Epithelial cell of esophagus (primary cell): Measurements from ENCODE around the gene CD1D.
"Not testable (repeated sequence)": the region's sequence is repeated elsewhere in the genome, so short reads cannot be mapped to it uniquely, and the experiment has no call there.

ENCODE experiments used
- DNase-seq: peaks from one replicate; pipeline ENCODE4 v3.0.0; 2010; ENCODE audit warnings: low read depth
- H3K4me3 ChIP-seq: 2 replicates; pipeline ENCODE4 v1.5.1; 2011; ENCODE audit warnings: mild to moderate bottlenecking, low read length, control low read depth
- TF ChIP-seq, protein P1 (sequence below): IDR thresholded peaks from 2 replicates; pipeline ENCODE4 v1.5.1; 2011; ENCODE audit warnings: low read depth, mild to moderate bottlenecking, low read length, control low read depth, inconsistent platforms; ENCODE audit not compliant: insufficient read depth; ENCODE audit errors: missing control alignments

CD1D gene

DNA sequence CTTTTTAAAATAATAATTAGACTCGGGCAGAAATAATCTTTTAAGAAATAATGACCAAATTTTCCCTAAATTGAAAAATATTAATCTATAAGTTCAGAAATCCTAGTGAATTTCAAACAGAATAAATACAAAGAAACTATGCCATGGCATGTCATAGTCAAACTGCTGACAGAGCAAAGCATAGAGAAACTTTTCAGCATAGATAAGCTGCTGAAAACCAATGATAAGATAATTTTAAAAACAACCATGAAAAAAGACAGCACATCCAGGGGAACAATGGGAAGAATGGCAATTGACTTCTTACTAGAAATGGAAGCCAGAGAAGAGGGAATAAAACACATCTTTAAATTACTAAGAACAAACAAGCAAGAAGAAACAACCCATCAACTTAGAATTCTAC is 19.8 kb downstream of the CD1D start:
- no peak for DNase-seq
- H3K4me3 ChIP-seq = no peak overlapping the region
- TF ChIP-seq, protein P1, sequence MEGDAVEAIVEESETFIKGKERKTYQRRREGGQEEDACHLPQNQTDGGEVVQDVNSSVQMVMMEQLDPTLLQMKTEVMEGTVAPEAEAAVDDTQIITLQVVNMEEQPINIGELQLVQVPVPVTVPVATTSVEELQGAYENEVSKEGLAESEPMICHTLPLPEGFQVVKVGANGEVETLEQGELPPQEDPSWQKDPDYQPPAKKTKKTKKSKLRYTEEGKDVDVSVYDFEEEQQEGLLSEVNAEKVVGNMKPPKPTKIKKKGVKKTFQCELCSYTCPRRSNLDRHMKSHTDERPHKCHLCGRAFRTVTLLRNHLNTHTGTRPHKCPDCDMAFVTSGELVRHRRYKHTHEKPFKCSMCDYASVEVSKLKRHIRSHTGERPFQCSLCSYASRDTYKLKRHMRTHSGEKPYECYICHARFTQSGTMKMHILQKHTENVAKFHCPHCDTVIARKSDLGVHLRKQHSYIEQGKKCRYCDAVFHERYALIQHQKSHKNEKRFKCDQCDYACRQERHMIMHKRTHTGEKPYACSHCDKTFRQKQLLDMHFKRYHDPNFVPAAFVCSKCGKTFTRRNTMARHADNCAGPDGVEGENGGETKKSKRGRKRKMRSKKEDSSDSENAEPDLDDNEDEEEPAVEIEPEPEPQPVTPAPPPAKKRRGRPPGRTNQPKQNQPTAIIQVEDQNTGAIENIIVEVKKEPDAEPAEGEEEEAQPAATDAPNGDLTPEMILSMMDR = no peak

DNA sequence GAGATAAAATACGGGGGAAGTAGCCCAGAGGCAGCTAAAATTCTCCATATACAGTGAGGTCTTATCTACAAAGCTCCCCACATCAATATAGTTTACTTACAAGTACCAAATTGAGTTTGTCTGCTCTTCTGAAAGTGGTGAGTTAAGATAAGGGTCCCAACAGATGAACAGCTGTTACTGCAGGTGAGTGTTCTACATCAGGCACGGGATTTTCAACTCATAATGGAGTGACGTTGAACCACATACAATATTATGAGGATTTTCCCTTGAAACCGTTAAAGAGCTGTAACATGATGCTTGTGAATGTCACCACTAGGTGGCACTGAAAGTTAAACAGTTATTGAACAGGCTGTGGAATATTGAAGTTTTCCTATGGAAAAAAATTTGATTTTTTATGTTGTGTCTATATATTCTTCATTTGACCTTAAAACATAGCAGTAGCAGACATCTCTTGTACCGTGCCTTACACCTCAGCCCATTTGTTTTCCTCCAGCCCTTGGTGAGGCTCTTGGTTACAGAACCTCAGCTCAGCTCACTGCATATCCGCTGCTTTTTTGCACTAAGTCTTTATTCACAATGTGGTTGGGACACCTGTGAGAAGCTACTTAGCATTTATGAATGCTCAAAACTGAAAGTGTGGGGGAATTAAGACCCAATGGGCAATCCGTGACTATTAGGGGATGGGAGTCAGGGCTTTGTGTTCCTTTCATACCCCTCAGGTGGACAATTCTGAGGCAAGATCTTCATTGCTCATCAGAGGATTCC is 23.2 kb downstream of the CD1D start:
- no peak overlapping the region for H3K4me3 ChIP-seq
- TF ChIP-seq, protein P1 = peak; percentile 72
- peak; percentile 72 for DNase-seq

DNA sequence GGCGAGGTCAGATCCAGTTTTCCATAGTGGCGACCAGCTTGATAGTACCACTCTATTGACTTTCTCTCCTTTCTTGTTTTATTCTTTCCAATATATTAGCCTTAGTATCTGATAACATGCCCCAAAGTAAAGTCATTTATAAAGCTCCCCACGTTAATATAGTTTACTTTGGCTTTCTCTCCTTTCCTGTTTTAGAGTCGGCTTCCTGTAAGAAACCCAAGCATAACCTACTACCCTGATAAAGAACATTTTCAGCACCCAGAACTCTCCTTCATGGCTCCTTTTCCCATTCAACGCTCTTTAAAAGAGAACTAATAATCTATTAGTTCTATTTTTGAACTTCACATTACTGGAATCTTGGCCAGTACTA is 23.7 kb downstream of the CD1D start:
- no peak for DNase-seq
- no peak overlapping the region for H3K4me3 ChIP-seq
- TF ChIP-seq, protein P1 = no peak

DNA sequence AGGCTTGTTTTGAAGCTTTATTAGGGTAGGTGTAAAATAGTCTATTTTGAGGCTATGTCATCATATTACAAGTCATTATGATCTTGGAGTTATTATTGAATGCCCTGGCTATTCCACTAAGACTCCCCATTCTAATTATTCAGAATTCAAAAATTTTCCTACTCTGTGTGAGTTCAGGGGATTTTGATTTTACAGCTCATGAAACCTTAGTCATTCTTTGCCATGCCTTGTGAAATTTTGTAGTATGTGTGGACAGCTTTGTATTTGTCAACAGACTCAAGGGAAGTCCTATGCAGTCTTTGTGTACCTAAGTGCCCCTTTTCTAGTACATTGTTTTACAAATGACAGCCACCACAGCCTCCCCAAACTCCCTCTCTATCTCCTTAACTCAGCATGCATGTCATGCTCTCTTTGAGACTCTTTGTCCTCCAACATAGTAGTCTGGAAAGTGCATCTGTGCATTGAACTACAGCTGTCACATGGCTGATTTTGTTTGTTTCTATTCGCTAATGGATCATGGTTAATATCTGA is 28.0 kb downstream of the CD1D start:
- TF ChIP-seq, protein P1 = no peak
- H3K4me3 ChIP-seq = no peak overlapping the region
- DNase-seq = no peak

DNA sequence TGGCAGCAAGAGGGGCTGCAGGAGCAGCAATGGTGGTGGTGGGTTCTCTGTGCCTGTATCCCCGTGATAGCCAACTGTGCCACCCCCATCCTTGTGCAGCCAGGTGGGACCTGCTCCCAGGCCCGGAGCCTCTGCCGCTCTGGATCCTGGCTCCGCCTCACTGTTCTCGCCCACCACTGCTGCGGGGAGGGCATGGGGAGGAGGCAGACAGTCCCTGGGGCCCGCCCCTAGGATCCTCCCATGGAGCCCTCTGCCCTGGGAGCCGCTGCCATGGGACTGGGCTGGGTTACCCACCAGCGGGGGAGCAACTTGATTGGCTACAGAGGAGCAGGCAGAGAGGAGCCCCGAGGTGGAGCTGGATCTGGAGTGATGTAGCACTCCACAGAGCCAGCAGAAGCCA is 31.6 kb downstream of the CD1D start:
- no peak for DNase-seq
- H3K4me3 ChIP-seq = no peak overlapping the region
- TF ChIP-seq, protein P1 = no peak

DNA sequence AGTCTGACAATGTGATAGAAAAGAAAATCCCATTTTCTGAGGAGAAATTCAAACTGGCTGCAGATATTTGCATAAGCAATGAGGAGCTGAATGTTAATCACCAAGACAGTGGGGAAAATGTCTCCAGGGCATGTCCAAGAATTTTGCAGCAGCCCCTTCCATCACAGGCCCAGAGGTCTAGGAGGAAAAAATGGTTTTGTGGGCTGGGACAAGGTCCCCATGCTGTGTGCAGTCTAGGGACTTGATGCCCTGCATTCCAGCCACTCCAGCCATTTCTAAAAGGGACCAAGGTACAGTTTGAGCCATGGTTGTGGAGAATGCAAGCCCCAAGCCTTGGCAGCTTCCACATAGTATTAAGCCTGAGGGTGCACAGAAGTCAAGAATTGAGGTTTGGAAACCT is 42.8 kb downstream of the CD1D start:
- H3K4me3 ChIP-seq, DNase-seq: not testable (repeated sequence)

DNA sequence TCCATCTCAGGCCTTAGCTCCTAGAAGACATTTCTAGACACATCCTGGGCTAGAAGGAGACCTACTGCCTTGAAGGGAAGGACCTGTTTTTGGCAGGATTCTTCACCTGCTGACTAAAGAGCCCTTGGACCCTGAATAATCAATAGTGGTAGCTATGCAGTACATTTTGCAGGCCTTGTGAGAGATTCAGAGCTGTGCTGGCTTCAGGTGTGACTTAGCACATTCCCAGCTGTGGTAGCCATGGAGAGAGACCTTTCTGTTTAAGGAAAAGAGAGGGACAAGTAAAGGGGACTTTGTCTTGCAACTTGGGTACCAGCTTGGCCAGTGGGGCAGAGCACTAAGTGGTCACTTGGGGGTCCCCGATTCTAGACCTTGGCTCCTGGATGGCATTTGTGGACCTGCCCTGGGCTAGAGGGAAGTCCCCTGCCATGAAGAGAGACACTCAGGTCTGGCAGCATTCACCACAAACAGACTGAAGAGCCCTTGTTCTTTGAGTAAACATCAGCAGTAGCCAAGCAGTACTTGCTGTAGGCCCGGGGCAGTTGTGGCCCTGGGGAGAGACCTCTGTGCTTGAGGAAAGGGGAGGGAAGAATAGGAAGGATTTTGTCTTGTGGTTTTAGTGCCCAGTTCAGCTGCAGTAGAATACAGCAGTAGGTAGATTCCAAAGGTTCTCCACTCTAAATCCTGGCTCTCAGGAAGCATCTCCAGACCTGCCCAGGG is 47.4 kb downstream of the CD1D start:
- TF ChIP-seq, protein P1 = no peak
- DNase-seq = no peak
- H3K4me3 ChIP-seq = no peak overlapping the region
